GM18517 (cell line): ENCODE measurements around the gene CT45A3.
"Not testable (repeated sequence)": the region's sequence is repeated elsewhere in the genome, so short reads cannot be mapped to it uniquely, and the experiment has no call there.

Experiments
- ATAC-seq: cut with Tn5 transposase; IDR thresholded peaks from one replicate; pipeline ENCODE4 v1.9.1; 2021; ENCODE audit warnings: mild to moderate bottlenecking, moderate library complexity; ENCODE audit not compliant: unreplicated experiment

Gene CT45A3

GRCh38 chrX:135768091-135768490, at the start of gene CT45A3:
Gene CT45A3, minus strand, starts transcription at chrX:135768191. Its CDS starts 3,747 bp downstream, at chrX:135764444.
- not testable (repeated sequence) for ATAC-seq

GRCh38 chrX:135802687-135803086, 34.7 kb upstream of the CT45A3 start, which contains the start of gene CT45A6:
Gene CT45A6, minus strand, starts transcription at chrX:135802787. Its CDS starts 3,794 bp downstream, at chrX:135798993.
- not testable (repeated sequence) for ATAC-seq

DNA sequence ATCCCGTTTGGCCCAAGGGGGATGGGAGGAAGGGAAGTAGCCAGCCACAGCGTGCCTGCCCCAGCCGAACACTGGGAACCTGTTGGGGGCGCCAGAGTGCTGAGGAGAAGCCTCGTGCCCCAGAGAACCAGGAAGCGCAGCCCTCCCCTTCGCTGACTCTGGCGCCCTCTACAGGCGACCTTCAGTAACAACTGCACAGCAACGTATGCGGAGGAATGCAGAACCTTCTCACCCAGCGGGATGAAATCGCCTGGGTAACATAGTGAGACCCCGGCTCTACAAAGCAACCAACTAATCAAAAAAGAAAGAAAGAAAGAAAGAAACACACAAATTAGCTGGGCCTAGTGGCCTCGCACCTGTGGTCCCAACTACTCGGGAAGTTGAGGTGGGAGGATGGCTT, 17.4 kb upstream of the CT45A3 start, which contains the start of gene CT45A5:
Gene CT45A5, minus strand, starts transcription at position 101 of the 400 bp plus-strand sequence. CDS start 3,774 bp downstream, outside the sequence.
- not testable (repeated sequence) for ATAC-seq

- ATAC-seq = not testable (repeated sequence)
These were observed 23.3 kb downstream of the CT45A3 start for GRCh38 chrX:135744739-135745138.

GRCh38 chrX:135741192-135741715, 26.7 kb downstream of the CT45A3 start:
- ATAC-seq = no peak

DNA sequence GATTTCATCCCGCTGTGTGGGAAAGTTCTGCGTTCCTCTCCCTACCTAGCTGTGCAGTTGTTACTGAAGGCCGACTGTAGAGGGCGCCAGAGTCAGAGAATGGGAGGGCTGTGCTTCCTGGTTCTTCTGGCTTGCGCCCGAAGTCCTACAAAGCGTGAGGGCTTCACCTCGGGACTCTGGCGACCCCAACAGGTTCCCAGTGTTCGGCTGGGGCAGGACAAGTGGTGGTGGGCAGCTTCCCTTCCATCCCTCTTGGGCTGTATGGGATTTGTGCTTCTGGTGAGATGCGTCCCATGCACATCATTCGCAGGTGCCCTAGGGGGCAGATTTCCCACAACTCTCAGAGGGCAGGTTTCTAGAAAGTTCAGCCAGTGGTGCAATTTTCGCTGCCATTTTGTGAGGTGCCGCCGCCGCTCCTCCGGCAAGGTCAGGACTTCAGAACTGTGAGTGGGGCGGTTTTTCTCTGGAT, 27.3 kb downstream of the CT45A3 start:
- peak; percentile 60 for ATAC-seq

GRCh38 chrX:135737366-135738071, 30.5 kb downstream of the CT45A3 start:
- no peak for ATAC-seq

- not testable (repeated sequence) for ATAC-seq
These were observed 33.3 kb downstream of the CT45A3 start for GRCh38 chrX:135734666-135735065.

GRCh38 chrX:135713795-135714194, 54.2 kb downstream of the CT45A3 start:
- no peak for ATAC-seq

DNA sequence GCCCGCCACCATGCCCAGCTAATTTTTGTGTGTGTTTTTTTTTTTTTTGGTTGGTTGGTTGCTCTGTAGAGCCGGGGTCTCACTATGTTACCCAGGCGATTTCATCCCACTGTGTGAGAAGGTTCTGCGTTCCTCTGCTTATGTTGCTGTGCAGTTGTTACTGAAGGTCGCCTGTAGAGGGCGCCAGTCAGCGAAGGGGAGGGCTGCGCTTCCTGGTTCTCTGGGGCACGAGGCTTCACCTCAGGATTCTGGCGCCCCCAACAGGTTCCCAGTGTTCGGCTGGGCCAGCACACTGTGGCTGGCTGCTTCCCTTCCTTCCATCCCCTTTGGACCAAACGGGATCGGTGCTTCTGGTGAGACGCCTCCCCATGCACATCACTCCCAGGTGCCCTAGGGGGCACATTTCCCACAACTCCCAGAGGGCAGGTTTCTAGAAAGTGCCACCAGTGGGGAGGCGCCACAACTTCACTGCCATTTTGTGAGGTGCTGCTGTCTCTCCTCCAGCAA, 54.8 kb downstream of the CT45A3 start, which contains the start of gene CT45A1:
Gene CT45A1, plus strand, starts transcription at position 457 of the 507 bp plus-strand sequence. CDS start 5,302 bp downstream, outside the sequence.
- ATAC-seq = not testable (repeated sequence)
